ENCODE data around the gene DCBLD2.

DNA sequence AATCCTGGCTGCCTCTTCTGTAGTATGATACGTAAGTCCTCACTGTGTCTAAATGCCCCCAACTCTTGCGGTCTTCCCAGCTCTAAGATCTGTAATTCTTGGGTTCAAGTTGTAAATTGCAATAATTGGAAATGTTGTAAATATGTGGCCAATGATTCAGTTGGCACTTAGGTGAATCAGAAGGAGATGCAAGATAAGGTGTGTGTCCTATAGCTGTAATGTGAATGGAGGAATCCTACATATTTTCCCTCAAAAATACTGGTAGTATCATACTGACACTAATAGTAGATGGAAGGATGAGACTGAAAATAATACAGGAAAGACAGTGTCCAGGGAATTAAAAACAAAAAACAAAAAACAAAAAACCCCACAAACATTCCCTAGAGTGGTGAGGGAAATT, 141.9 kb downstream of the DCBLD2 start:
- TF ChIP-seq CTCF (IDR thresholded peaks at IDR 0.05; ENCODE audit: low read depth, low read length), result no peak
- no peak for TF ChIP-seq EZH2phosphoT487 (IDR thresholded peaks at IDR 0.05; ENCODE audit: low read depth)

Data from OCI-LY3 (cell line).